ENCODE measurements around the gene CPOX.
"Not testable (repeated sequence)": the region's sequence is repeated elsewhere in the genome, so short reads cannot be mapped to it uniquely, and the experiment has no call there.

Gene CPOX

GRCh38 chr3:98563661-98564281, 29.6 kb downstream of the CPOX start:
- DNase-seq (ENCODE audit: low read depth in 2 of 2) = no peak

DNA sequence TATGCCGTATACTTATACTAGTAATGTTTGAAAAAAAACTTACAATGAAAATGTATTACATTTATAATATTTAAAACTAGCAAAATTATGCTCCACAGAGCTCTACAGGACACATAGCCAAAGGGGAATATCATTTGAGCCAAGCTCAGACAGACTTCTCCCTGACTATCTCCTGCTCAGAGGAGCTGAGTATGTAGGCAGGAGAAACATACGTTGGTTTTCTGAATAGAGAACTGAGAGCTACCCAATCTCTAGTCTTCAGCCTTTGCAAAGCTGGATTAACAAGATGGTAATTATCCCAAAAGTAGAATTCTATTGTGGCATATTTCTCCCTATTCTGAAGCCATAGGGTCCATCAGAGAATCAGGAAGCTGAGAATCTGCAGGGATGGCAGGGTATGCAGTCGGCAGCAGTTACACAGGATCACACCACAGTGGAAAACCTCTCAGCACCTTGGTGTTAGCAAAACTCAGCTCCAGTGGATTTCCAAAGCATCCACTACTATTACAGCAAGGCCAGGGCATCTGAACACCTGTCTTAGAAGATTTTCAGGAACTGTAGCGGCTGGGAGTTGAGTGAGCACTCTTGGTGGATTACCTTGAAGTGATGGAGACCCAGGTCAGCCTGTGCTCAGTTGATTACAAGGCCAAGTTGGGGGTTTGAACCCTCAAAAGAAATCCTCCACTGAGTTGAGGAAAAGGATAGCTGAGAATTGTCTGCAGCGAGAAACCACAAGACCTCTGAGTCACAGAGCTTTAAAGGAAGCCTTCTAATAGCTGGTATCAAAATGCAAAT, 31.5 kb downstream of the CPOX start:
- DNase-seq (ENCODE audit: low read depth in 2 of 2) = no peak

- DNase-seq (ENCODE audit: low read depth in 2 of 2) = no peak
These were observed 32.5 kb downstream of the CPOX start for GRCh38 chr3:98560911-98561310.

- not testable (repeated sequence) for DNase-seq (ENCODE audit: low read depth in 2 of 2)
These were observed 33.6 kb downstream of the CPOX start for GRCh38 chr3:98559769-98560168.

- DNase-seq (ENCODE audit: low read depth in 2 of 2) = no peak
These were observed 35.1 kb downstream of the CPOX start for GRCh38 chr3:98558100-98558827.

- DNase-seq (ENCODE audit: low read depth in 2 of 2) = no peak
These were observed 35.9 kb downstream of the CPOX start for GRCh38 chr3:98557324-98558010.

GRCh38 chr3:98556164-98557130, 37.0 kb downstream of the CPOX start:
- peak; percentile 32 to 45 for DNase-seq (ENCODE audit: low read depth in 2 of 2)

GRCh38 chr3:98555025-98555379, 38.4 kb downstream of the CPOX start:
- no peak for DNase-seq (ENCODE audit: low read depth in 2 of 2)

DNA sequence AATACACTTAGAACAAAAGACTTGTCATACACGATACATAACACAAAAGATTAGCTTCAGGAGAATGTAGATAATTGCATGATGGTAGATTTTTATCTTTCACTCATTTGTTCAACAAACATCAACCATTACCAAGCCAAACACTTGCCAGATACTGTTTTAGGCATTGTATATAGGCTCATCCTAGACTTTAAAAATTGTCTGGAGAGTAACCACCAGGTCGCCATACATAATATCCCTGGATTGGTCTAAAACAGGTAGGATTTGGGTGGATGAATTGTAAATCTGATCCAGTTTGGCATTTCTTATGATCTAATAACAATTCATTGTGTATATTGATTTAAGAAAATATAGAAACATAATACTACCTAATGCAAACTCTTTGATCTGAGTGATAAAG, 38.8 kb downstream of the CPOX start:
- no peak for DNase-seq (ENCODE audit: low read depth in 2 of 2)

- DNase-seq (ENCODE audit: low read depth in 2 of 2) = no peak
These were observed 39.7 kb downstream of the CPOX start for GRCh38 chr3:98553753-98554152.

DNA sequence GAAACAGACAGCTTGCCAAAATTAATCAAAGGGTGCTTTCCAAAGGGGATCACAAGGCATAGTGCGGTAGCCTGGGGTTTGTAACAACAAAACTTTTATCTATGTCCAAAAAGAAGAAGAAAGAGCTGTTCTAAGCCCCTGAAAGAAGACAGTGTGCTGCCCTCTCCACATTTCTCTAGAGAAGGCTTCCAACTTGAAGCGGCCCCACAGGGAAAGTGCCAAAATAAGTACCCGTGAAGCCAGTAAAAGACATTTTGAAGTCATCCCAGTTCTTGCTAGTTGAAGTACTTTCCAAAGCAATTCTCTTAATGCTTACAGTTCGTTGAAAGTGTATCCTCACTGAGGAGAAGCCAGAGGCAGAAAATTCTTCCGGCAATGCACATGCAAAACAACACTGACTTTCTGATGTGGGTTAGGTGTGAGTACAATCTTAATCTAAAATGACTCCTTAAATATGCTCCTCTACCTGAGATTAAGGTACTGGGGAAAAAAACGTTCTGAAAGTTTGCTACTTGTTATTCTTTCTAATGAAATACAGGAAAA, 40.3 kb downstream of the CPOX start:
- DNase-seq (ENCODE audit: low read depth in 2 of 2) = no peak

- DNase-seq (ENCODE audit: low read depth in 2 of 2) = no peak
These were observed 41.0 kb downstream of the CPOX start for GRCh38 chr3:98552232-98553020.

GRCh38 chr3:98551754-98552153, 41.7 kb downstream of the CPOX start:
- DNase-seq (ENCODE audit: low read depth in 2 of 2) = no peak

DNA sequence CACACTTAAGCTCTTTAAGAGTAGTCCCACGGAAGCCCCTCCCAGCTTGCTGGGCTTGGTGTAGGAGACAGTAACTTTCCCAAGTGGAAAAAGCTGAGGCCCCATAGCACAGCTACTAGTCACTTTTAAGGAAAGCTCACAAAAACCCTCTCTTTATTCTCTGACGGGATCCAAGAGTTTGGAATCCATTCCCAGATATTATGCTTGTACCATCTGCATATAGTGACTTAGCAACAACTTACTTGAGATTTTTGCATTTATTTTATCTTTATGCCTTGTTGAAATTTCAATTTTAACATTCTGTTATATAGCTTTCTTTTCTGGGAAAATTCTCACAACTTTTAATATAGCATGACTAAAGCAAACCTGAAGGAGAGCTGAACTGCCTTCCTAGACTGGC, 42.2 kb downstream of the CPOX start:
- no peak for DNase-seq (ENCODE audit: low read depth in 2 of 2)

DNA sequence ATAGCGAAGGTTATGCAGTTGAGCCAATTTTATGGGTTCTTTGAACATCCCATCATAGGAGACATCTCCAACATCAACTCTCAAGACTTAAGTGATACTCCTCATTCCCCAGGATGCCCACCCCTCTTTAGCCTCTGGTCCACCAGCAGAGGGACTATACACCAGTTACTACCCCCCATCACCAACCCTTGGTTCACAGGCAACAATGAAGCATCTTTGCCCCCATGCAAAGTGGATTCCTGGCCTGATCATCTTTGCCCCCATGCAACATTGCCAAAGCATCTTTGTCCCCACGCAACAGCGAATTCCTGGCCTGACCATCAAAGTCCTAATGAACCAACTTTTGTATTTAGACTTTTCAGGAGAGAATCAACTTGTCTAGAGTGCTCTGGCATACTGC, 42.6 kb downstream of the CPOX start:
- no peak for DNase-seq (ENCODE audit: low read depth in 2 of 2)

GRCh38 chr3:98548544-98548943, 44.9 kb downstream of the CPOX start:
- DNase-seq (ENCODE audit: low read depth in 2 of 2) = no peak

- DNase-seq (ENCODE audit: low read depth in 2 of 2) = no peak
These were observed 47.5 kb downstream of the CPOX start for GRCh38 chr3:98545940-98546339.

DNA sequence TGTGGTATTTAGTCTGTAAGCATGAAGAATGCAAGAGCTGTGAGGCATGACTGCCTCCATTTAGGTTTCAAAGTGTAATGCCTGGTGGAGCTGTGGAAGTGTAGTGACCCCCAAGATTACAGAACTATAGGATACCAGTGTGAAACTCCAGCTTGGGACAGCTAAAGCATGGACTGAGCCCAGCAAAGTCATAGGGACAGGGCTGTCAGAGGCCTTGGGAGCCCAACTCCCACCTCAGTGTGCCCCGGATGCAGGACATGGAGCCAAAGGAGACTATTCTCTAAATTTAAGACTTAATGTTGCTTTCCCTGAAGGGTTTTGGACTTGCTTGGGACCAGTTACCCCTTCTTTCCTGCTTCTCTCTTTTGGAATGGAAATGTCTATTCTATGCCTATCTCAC, 50.8 kb downstream of the CPOX start:
- DNase-seq (ENCODE audit: low read depth in 2 of 2) = no peak

DNA sequence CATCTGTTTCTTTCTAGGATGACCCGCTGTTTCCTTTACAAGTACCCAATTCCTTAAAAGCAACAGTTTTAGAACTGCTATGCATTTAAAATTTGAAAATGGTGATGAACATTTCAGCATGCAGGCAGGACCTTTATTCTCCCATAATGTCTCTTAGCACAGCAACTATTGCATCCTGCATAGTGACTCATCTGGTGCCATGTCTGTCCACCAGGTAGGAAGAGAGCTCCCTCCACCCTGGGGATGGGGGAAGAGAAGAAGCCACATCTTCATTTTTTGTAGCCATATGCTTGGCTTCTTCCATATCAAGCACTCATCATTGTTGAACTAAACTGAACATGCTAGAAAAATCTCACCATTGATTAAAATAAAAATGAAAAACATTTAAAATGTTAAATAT, 51.7 kb downstream of the CPOX start:
- DNase-seq (ENCODE audit: low read depth in 2 of 2) = no peak

DNA sequence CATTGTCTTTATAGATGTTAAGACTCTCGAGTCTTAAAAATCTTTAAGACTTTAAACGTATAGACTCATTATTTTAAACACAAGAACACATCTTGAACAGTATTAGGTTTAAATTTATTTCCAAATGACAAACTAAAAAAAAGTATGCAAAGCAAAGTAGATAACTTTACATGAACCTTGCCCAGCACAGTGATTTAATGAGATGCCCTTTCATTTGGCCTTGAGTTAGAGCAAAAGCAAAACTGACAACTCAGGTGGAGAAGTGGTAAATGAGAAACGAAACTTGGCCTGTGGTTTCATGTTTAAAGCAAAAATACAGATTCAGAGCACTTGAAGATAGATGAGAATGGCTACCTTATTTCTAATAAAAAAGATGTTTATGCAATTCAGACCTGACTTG, 53.1 kb downstream of the CPOX start:
- no peak for DNase-seq (ENCODE audit: low read depth in 2 of 2)
